Vagina (tissue), 2 donors: ENCODE data around the gene PCDHGB3. TPM values are rescaled to one million over a fixed set of nuclear protein-coding genes. Genes with fewer than 3 reads are reported as not detected.
A peak's percentile ranks its signal among the peaks of the same experiment; 100 is the strongest.
"Not testable (repeated sequence)": the region's sequence is repeated elsewhere in the genome, so short reads cannot be mapped to it uniquely, and the experiment has no call there.

Source experiments
- DNase-seq, 2 donors: peaks; one replicate each; pipeline ENCODE4 v3.0.0-alpha.2; 2017; ENCODE audit errors: extremely low spot score in 2 of 2
- H3K27ac ChIP-seq: fragments of 200-600 bp; sonication (generic); one replicate; pipeline ENCODE4 v1.5.1; 2019
- H3K27me3 ChIP-seq: fragments of 200-600 bp; sonication (generic); one replicate; pipeline ENCODE4 v1.5.1; 2019
- H3K36me3 ChIP-seq, 2 donors: fragments of 200-600 bp; sonication (generic); one replicate each; pipeline ENCODE4 v1.5.1; 2017 to 2019
- H3K4me1 ChIP-seq: fragments of 200-600 bp; sonication (generic); one replicate; pipeline ENCODE4 v1.5.1; 2019
- H3K4me3 ChIP-seq, 2 donors: fragments of 200-600 bp; sonication (generic); 1 replicate in 1 of 2; 2 replicates in 1 of 2; pipeline ENCODE4 v1.5.1; 2016 to 2019
- H3K9me3 ChIP-seq: fragments of 200-600 bp; sonication (generic); one replicate; pipeline ENCODE4 v1.5.1; 2019
- POLR2A ChIP-seq, 2 donors: fragments of 450-650 bp; IDR thresholded peaks; one replicate each; pipeline ENCODE4 v1.6.1; 2017; ENCODE audit warnings: antibody characterized with exemption in 2 of 2, mild to moderate bottlenecking in 2 of 2, moderate library complexity in 2 of 2
- POLR2AphosphoS5 ChIP-seq, 2 donors: sonication (generic); formaldehyde crosslinking; IDR thresholded peaks; one replicate each; pipeline ENCODE4 v1.9.0; 2017; ENCODE audit warnings: antibody characterized with exemption in 2 of 2, mild to moderate bottlenecking in 2 of 2, low read depth in 1 of 2; ENCODE audit not compliant: insufficient read depth in 1 of 2
- intact Hi-C: fragments of 100-400 bp; cut with DNase I; formaldehyde crosslinking; loops from one replicate; pipeline ENCODE4 v1.15.1; 2023
- total RNA-seq: library from RNA; depleted of rRNA; stranded (reverse); fragments of >200 nt; gene quantifications from one replicate; pipeline ENCODE4 v1.2.3, GENCODE V29; 2016
- TF ChIP-seq, protein P1 (sequence below), 3 experiments: fragments of 450-650 bp in 2 of 3; fragments of 200-600 bp in 1 of 3; sonication (generic) in 1 of 3; IDR thresholded peaks; one replicate each; pipeline ENCODE4 v1.5.1; 2017 to 2019; ENCODE audit warnings: antibody characterized with exemption in 3 of 3, mild to moderate bottlenecking in 2 of 3, moderate library complexity in 2 of 3

PCDHGB3 gene
- total RNA-seq, 1 donor from 2014 or later, result 5.4 TPM

DNA sequence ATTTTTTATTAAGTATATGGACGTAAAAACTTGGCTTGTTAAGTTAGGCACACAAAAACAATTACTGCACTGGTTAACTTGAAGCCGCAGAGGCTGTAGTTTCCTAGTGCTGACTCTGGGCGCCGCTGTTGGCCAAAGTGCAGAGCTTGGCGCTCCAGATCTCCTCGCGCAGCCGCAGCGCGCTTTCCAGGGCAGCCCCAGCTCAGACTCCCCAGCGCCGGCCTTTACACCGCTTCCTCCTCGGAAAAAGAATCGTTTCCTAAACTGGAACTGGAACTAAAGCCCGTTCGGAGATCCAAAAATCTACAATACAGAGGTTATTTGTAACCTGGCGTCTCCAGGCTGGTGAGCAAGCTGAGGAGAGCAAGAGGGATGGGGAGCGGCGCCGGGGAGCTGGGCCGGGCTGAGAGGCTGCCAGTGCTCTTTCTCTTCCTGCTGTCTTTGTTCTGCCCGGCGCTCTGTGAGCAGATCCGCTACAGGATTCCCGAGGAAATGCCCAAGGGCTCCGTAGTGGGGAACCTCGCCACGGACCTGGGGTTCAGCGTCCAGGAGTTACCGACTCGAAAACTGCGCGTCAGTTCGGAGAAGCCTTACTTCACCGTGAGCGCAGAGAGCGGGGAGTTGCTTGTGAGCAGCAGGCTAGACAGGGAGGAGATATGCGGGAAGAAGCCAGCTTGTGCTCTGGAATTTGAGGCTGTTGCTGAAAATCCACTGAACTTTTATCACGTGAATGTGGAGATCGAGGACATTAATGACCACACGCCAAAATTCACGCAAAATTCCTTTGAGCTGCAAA is 27.9 kb downstream of the PCDHGB3 start, which contains the start of gene PCDHGB5:
Gene PCDHGB5, plus strand, starts transcription at position 192 of the 796 bp plus-strand sequence. Its CDS starts 181 bp downstream, at position 373.
- H3K27me3 ChIP-seq, H3K4me1 ChIP-seq, H3K27ac ChIP-seq, DNase-seq, intact Hi-C loops: not testable (repeated sequence)
- Histone ChIP-seq H3K36me3 (peaks cover 0 to 21% of the 10 kb centered on the region in 2 donors), H3K4me3 (peak within 1 kb of the TSS in 1 of 2 donors; percentile 19), H3K9me3 (peaks cover 70% of the 10 kb centered on the region)
- TF ChIP-seq, protein P1, sequence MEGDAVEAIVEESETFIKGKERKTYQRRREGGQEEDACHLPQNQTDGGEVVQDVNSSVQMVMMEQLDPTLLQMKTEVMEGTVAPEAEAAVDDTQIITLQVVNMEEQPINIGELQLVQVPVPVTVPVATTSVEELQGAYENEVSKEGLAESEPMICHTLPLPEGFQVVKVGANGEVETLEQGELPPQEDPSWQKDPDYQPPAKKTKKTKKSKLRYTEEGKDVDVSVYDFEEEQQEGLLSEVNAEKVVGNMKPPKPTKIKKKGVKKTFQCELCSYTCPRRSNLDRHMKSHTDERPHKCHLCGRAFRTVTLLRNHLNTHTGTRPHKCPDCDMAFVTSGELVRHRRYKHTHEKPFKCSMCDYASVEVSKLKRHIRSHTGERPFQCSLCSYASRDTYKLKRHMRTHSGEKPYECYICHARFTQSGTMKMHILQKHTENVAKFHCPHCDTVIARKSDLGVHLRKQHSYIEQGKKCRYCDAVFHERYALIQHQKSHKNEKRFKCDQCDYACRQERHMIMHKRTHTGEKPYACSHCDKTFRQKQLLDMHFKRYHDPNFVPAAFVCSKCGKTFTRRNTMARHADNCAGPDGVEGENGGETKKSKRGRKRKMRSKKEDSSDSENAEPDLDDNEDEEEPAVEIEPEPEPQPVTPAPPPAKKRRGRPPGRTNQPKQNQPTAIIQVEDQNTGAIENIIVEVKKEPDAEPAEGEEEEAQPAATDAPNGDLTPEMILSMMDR (IDR thresholded peaks at IDR 0.05), result peak in 2 of 3 experiments; percentile 10 to 24

DNA sequence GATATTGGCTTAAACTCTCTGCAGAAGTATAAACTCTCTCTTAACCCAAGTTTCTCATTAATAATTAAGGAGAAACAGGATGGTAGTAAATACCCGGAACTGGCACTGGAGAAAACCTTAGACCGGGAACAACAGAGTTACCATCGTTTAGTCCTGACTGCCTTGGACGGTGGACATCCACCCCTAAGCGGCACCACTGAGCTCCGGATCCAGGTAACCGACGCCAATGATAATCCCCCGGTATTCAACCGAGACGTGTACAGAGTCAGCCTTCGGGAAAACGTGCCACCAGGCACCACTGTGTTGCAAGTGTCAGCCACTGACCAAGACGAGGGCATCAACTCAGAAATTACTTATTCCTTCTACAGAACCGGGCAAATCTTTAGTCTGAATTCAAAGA is 28.6 kb downstream of the PCDHGB3 start:
- peaks cover 0 to 20% of the 10 kb centered on the region in 2 donors for H3K36me3 ChIP-seq
- H3K4me1 ChIP-seq, result no peaks in the 10 kb centered on the region
- intact Hi-C loops, result no loop called here
- no peak overlapping the region for H3K4me3 ChIP-seq
- H3K27ac ChIP-seq, result no peak overlapping the region
- H3K27me3 ChIP-seq, result no peaks in the 10 kb centered on the region
- peaks cover 70% of the 10 kb centered on the region for H3K9me3 ChIP-seq
- no peak for DNase-seq
- TF ChIP-seq POLR2AphosphoS5 (IDR thresholded peaks at IDR 0.05; ENCODE audit: insufficient read depth in 1 of 2, low read depth in 1 of 2) (no peak), POLR2A (IDR thresholded peaks at IDR 0.05) (no peak)
- TF ChIP-seq, protein P1 (IDR thresholded peaks at IDR 0.05), result no peak

GRCh38 chr5:141399555-141400258 is 29.7 kb downstream of the PCDHGB3 start:
- intact Hi-C loops, result no loop called here
- Histone ChIP-seq H3K4me1 (no peaks in the 10 kb centered on the region), H3K36me3 (peaks cover 0 to 20% of the 10 kb centered on the region in 2 donors), H3K27ac (no peak overlapping the region), H3K9me3 (peaks cover 70% of the 10 kb centered on the region), H3K27me3 (no peaks in the 10 kb centered on the region), H3K4me3 (no peak overlapping the region)
- no peak for TF ChIP-seq POLR2AphosphoS5 (IDR thresholded peaks at IDR 0.05; ENCODE audit: insufficient read depth in 1 of 2, low read depth in 1 of 2)
- TF ChIP-seq, protein P1 (IDR thresholded peaks at IDR 0.05), result no peak
- TF ChIP-seq POLR2A (IDR thresholded peaks at IDR 0.05), result no peak
- DNase-seq, result no peak

DNA sequence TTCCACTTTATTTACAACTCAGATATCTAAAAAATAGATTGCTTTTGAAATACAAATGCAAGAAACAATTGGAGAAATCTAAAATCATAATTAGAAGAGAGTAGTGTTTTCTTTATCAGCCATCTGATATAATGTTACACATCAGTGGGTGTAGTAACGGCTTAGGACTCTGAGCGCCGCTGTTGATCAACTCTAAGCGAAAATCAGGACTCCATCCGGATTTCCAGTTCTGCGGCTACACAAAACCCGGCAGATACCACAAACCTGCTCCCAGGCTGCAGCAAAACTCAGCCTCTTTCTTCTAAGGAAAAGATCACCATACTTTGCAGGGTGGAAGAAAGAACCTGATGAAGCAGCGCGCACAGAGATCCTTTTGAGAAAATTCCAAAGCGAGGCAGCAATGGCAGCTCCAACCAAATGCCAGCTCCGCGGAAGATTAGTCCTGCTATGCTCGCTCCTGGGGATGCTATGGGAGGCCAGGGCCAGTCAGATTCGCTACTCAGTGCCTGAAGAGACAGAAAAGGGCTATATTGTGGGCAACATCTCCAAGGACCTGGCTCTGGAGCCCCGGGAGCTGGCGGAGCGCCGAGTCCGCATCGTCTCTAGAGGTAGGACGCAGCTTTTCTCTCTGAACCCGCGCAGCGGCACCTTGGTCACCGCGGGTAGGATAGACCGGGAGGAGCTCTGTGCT is 32.7 kb downstream of the PCDHGB3 start, which contains the start of gene PCDHGA9:
Gene PCDHGA9, plus strand, starts transcription at position 226 of the 691 bp plus-strand sequence. Its CDS starts 175 bp downstream, at position 401.
- Histone ChIP-seq H3K4me3 (peak within 1 kb of the TSS; percentile 14 to 24), H3K4me1 (no peaks in the 10 kb centered on the region), H3K27me3 (no peaks in the 10 kb centered on the region), H3K27ac (no peak within 1 kb of the TSS), H3K36me3 (peaks cover 0 to 20% of the 10 kb centered on the region in 2 donors), H3K9me3 (peaks cover 79% of the 10 kb centered on the region)
- intact Hi-C loops, result no loop called here
- TF ChIP-seq, protein P1 (IDR thresholded peaks at IDR 0.05), result peak in 1 of 3 experiments; percentile 13
- TF ChIP-seq POLR2A (IDR thresholded peaks at IDR 0.05), result no peak
- no peak for TF ChIP-seq POLR2AphosphoS5 (IDR thresholded peaks at IDR 0.05; ENCODE audit: insufficient read depth in 1 of 2, low read depth in 1 of 2)
- no peak for DNase-seq
